Liver (tissue), 9 donors: ENCODE measurements around the gene ILDR1. TPM values are rescaled to one million over a fixed set of nuclear protein-coding genes. Genes with fewer than 3 reads are reported as not detected.

Experiments used
- DNase-seq: peaks from one replicate; pipeline ENCODE4 v3.0.0-alpha.2; 2017; ENCODE audit warnings: low spot score
- H3K27ac ChIP-seq, 2 donors: one replicate each; pipeline ENCODE4 v1.7.0; 2013; ENCODE audit warnings: inconsistent platforms in 2 of 2, low read length in 2 of 2, control low read depth in 1 of 2, low read depth in 1 of 2, mild to moderate bottlenecking in 1 of 2
- H3K27me3 ChIP-seq, 4 donors: one replicate each; pipeline versions ENCODE4 v1.6.1 to v1.7.0; 2013; ENCODE audit warnings: low read length in 3 of 4, inconsistent platforms in 1 of 4, mild to moderate bottlenecking in 1 of 4, moderate library complexity in 1 of 4; ENCODE audit not compliant: control insufficient read depth in 4 of 4, insufficient read depth in 4 of 4
- H3K36me3 ChIP-seq, 4 donors: one replicate each; pipeline versions ENCODE4 v1.6.1 to v1.7.0; 2013; ENCODE audit warnings: low read length in 3 of 4, mild to moderate bottlenecking in 3 of 4, low read depth in 1 of 4, moderate library complexity in 1 of 4; ENCODE audit not compliant: control insufficient read depth in 4 of 4, insufficient read depth in 3 of 4
- H3K4me1 ChIP-seq, 4 donors: one replicate each; pipeline versions ENCODE4 v1.6.1 to v1.7.0; 2013; ENCODE audit warnings: low read length in 3 of 4, mild to moderate bottlenecking in 3 of 4, moderate library complexity in 1 of 4; ENCODE audit not compliant: control insufficient read depth in 4 of 4, insufficient read depth in 4 of 4
- H3K4me3 ChIP-seq, 3 donors: one replicate each; pipeline versions ENCODE4 v1.6.1 to v1.7.0; 2013; ENCODE audit warnings: low read length in 3 of 3, control low read depth in 1 of 3, low read depth in 1 of 3, mild to moderate bottlenecking in 1 of 3
- H3K9ac ChIP-seq, 2 donors: one replicate each; pipeline ENCODE4 v1.7.0; 2013; ENCODE audit warnings: low read length in 2 of 2, mild to moderate bottlenecking in 2 of 2, moderate library complexity in 2 of 2, control low read depth in 1 of 2, low read depth in 1 of 2
- H3K9me3 ChIP-seq, 4 donors: one replicate each; pipeline versions ENCODE4 v1.6.1 to v1.7.0; 2013; ENCODE audit warnings: low read length in 3 of 4; ENCODE audit not compliant: control insufficient read depth in 4 of 4
- ATF3 ChIP-seq: IDR thresholded peaks from 2 replicates; pipeline ENCODE4 v1.6.1; 2016; ENCODE audit warnings: antibody characterized with exemption
- CTCF ChIP-seq: fragments of 150-350 bp; IDR thresholded peaks from 2 replicates; pipeline ENCODE4 v1.5.1; 2017; ENCODE audit warnings: improper control_type of control experiment, low read depth, low read length; ENCODE audit not compliant: missing input control
- EGR1 ChIP-seq, 2 donors: IDR thresholded peaks; 2 replicates each; pipeline ENCODE4 v1.6.1; 2016 to 2018; ENCODE audit warnings: antibody characterized with exemption in 2 of 2, low read depth in 2 of 2
- FOXA1 ChIP-seq: IDR thresholded peaks from 2 replicates; pipeline ENCODE4 v1.6.1; 2016; ENCODE audit warnings: antibody characterized with exemption
- FOXA2 ChIP-seq: IDR thresholded peaks from 2 replicates; pipeline ENCODE4 v1.6.1; 2016; ENCODE audit warnings: antibody characterized with exemption
- GABPA ChIP-seq, 2 donors: IDR thresholded peaks in 1 of 2; conservative IDR thresholded peaks in 1 of 2; 2 replicates each; pipeline ENCODE4 v1.6.1; 2016; ENCODE audit warnings: antibody characterized with exemption in 2 of 2, mild to moderate bottlenecking in 1 of 2, moderate library complexity in 1 of 2
- HNF4A ChIP-seq, 2 donors: conservative IDR thresholded peaks; 2 replicates each; pipeline ENCODE4 v1.6.1; 2016; ENCODE audit warnings: antibody characterized with exemption in 2 of 2, mild to moderate bottlenecking in 2 of 2
- HNF4G ChIP-seq: IDR thresholded peaks from 2 replicates; pipeline ENCODE4 v1.6.1; 2016; ENCODE audit warnings: antibody characterized with exemption
- JUND ChIP-seq, 2 donors: IDR thresholded peaks; 2 replicates each; pipeline ENCODE4 v1.6.1; 2016; ENCODE audit warnings: antibody characterized with exemption in 2 of 2
- MAX ChIP-seq: IDR thresholded peaks from 2 replicates; pipeline ENCODE4 v1.6.1; 2016; ENCODE audit warnings: antibody characterized with exemption
- NR2F2 ChIP-seq: IDR thresholded peaks from 2 replicates; pipeline ENCODE4 v1.6.1; 2016; ENCODE audit warnings: antibody characterized with exemption
- RAD21 ChIP-seq, 2 donors: IDR thresholded peaks; 2 replicates each; pipeline ENCODE4 v1.6.1; 2016; ENCODE audit warnings: antibody characterized with exemption in 2 of 2, mild to moderate bottlenecking in 2 of 2
- REST ChIP-seq: IDR thresholded peaks from 2 replicates; pipeline ENCODE4 v1.6.1; 2016; ENCODE audit warnings: antibody characterized with exemption, mild to moderate bottlenecking
- SP1 ChIP-seq: IDR thresholded peaks from 2 replicates; pipeline ENCODE4 v1.6.1; 2018; ENCODE audit warnings: antibody characterized with exemption, mild to moderate bottlenecking
- TAF1 ChIP-seq: conservative IDR thresholded peaks from 2 replicates; pipeline ENCODE4 v1.6.1; 2016; ENCODE audit warnings: antibody characterized with exemption, mild to moderate bottlenecking
- YY1 ChIP-seq: IDR thresholded peaks from 2 replicates; pipeline ENCODE4 v1.6.1; 2016; ENCODE audit warnings: antibody characterized with exemption, mild to moderate bottlenecking
- WGBS: extraction: QIAGEN DNeasy Blood & Tissue Kit; methylation state at CpG from one replicate; pipeline ENCODE4 v1.1.7; 2013; 5-methylcytosine and 5-hydroxymethylcytosine counted together
- polyA plus RNA-seq, 2 donors: library from polyadenylated mRNA; stranded (reverse) in 1 of 2; unstranded in 1 of 2; fragments of 200-250 nt in 1 of 2; fragments of >200 nt in 1 of 2; fragmentation: Nextera tagmentation in 1 of 2; extraction: Ambion mirVana in 1 of 2; gene quantifications; one replicate each; pipeline versions ENCODE4 v1.2.1 to v1.2.3, GENCODE V29; 2013 to 2015
- total RNA-seq, 2 donors: library from RNA; depleted of rRNA; stranded (reverse); fragments of >200 nt; gene quantifications; one replicate each; pipeline ENCODE4 v1.2.3, GENCODE V29; 2014
- donor health status: healthy.
- donor health status: healthy.
- donor health status: healthy.
- donor health status: healthy.
- donor health status: healthy.

Gene ILDR1
- total and polyA plus RNA-seq, 4 donors, result 0.07 to 1.7 (median 0.19) TPM

- Histone ChIP-seq H3K27ac (no peak overlapping the region), H3K4me3 (no peak overlapping the region), H3K36me3 (no peaks in the 10 kb centered on the region), H3K9me3 (no peaks in the 10 kb centered on the region), H3K4me1 (peaks cover 0 to 7% (median 2%) of the 10 kb centered on the region in 4 donors), H3K9ac (no peak overlapping the region), H3K27me3 (no peaks in the 10 kb centered on the region)
- WGBS, result 72% methylated on average over 8 of the region's 8 CpGs
- TF ChIP-seq NR2F2, result no peak
- no peak for TF ChIP-seq GABPA (IDR thresholded peaks at IDR 0.05 in 1 of 2, conservative IDR thresholded peaks at IDR 0.05 in 1 of 2)
- no peak for DNase-seq
Measured at GRCh38 chr3:122023335-122023910, 1.4 kb upstream of the ILDR1 start.

- Histone ChIP-seq H3K27me3 (no peaks in the 10 kb centered on the region), H3K4me3 (no peak overlapping the region), H3K27ac (no peak overlapping the region), H3K36me3 (no peaks in the 10 kb centered on the region), H3K9me3 (no peaks in the 10 kb centered on the region), H3K9ac (no peak overlapping the region), H3K4me1 (peaks cover 0 to 7% (median 2%) of the 10 kb centered on the region in 4 donors)
- DNase-seq, result no peak
- no peak for TF ChIP-seq YY1
- no peak for TF ChIP-seq JUND (IDR thresholded peaks at IDR 0.05)
- TF ChIP-seq GABPA (IDR thresholded peaks at IDR 0.05 in 1 of 2, conservative IDR thresholded peaks at IDR 0.05 in 1 of 2), result no peak
- TF ChIP-seq FOXA1, result no peak
- no peak for TF ChIP-seq HNF4A (conservative IDR thresholded peaks at IDR 0.05)
- TF ChIP-seq REST, result no peak
- no peak for TF ChIP-seq SP1
- no peak for TF ChIP-seq ATF3
- no peak for TF ChIP-seq EGR1 (IDR thresholded peaks at IDR 0.05; ENCODE audit: low read depth in 2 of 2)
- TF ChIP-seq TAF1, result no peak
- TF ChIP-seq MAX, result no peak
- no peak for TF ChIP-seq NR2F2
- TF ChIP-seq FOXA2, result no peak
- TF ChIP-seq CTCF, result no peak
- TF ChIP-seq HNF4G, result no peak
- TF ChIP-seq RAD21 (IDR thresholded peaks at IDR 0.05), result no peak
- WGBS, result 63% methylated on average over 1 of the region's 1 CpG
Measured at GRCh38 chr3:122021037-122021436, 1.0 kb downstream of the ILDR1 start.
